ENCODE data around the gene SURF4.
"Not testable (repeated sequence)": the region's sequence is repeated elsewhere in the genome, so short reads cannot be mapped to it uniquely, and the experiment has no call there.

Gene SURF4

DNA sequence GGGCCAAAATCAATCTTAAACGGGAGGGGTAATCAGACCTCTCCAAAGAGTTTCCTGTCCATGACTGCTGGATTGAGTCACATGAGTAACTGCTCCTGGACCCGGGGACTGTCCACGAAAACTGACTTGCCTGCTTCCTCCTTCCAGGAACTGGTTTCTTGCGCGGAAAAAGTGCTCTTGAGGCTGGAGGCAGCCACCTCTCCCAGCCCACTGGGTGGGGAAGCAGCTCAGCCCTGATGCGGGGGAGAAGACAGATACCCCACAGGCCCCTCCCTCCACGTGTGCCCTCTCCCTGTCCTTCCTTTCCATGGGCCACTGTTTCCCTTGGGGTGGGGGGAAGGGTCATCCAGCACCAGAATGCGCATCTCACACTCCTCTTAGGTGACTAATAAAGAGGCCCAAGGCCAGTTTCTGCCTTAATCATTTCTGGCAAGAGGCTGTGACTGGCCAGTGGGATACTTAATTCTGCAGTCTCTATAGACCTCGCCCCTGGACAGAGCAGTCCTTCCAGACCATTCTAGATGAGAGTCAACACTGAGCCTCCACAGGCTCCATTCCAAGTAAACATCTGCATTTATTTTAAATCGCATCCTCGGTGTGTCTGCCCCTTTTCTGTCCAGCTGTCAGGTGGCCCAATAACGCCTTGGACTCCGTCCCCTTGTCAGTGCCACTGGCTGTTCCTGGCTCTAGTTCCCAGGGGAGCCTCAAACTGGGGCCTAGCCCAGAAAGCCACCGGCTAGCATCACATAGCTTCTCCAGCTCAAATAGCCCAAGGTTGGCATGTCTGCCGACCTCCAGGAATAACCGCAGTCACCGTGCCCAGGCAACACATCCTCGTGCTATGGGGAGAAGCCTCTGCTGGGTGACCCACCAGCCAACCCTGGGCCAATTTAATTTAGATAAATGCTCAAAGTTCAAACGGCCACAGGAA, 29.9 kb upstream of the SURF4 start:
- H3K4me3 ChIP-seq (ENCODE audit: low read length) = no peak overlapping the region
- no peak for TF ChIP-seq ZNF274 (IDR thresholded peaks at IDR 0.05; ENCODE audit: low read depth, low read length)

DNA sequence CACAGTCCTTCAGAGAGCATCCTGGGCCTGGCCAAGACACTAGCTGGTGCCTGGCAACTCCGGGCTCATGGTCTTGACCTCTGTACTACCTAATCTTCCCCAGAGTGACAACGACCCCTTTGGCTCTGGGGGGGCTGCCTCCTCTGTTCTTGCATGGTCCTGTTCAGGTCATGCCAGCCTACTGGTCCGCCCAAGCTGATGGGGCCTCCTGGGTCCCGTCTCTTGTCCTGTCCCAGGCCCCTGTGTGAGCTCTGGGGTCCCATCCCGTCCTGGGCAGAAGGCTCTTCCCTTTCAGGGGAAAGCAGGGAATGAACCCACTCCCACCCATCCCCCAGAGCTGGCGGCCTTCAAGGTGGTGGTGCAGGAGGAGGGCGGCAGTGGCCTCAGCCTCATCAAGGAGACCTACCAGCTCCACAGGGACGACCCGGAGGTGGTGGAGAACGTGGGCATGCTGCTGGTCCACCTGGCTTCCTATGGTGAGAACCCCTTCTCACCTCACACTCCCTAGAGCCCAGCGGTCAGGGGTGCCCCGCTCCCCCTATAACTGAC, 28.7 kb upstream of the SURF4 start:
- H3K4me3 ChIP-seq (ENCODE audit: low read length) = no peak overlapping the region
- no peak for TF ChIP-seq ZNF274 (IDR thresholded peaks at IDR 0.05; ENCODE audit: low read depth, low read length)

DNA sequence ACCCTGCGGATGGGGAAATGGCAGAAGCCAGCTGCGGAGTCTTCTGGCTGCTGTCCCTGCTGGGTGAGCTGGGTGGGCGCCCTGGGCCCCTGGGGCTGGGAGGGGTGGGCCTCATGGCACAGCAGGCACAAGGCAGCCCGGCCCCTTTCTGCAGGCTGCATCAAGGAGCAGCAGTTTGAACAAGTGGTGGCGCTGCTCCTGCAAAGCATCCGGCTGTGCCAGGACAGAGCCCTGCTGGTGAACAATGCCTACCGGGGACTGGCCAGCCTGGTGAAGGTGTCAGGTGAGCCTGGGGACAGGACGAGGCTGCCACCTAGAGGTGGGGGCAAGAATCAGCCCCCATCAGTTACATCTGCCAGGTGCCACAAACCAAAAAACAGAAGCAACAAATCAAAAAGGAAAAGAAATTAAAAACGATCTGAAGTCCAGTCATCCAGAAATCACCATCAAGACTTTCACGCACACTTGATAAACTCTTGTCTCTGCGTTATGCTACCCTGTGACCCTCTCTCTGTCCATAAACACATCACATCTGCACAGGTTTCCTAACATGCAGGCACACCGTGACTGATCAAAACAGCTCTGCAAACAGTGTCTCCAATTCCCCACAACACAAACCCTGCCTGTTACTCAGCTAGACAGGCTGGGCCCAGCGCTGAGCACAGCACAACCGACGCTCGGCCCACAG, 28.1 kb upstream of the SURF4 start:
- no peak for TF ChIP-seq ZNF274 (IDR thresholded peaks at IDR 0.05; ENCODE audit: low read depth, low read length)
- H3K4me3 ChIP-seq (ENCODE audit: low read length) = no peak overlapping the region

DNA sequence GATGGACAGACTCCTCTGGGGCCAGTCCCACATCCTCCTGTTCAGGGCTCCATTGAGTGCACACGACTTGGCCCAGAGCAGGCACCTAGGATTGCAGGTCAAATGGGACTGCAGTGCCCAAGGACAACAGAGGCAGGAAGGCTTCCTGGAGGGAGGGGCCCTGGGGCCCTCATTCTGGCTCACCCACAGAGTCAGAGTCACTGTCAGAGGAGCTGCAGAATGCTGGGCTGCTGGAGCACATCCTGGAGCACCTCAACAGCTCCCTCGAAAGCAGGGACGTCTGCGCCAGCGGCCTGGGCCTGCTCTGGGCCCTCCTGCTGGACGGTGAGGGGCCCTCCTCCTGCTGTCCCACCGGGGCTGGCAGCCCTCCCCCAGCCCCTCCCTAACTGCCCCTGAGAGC, 26.8 kb upstream of the SURF4 start:
- H3K4me3 ChIP-seq (ENCODE audit: low read length) = no peak overlapping the region
- TF ChIP-seq ZNF274 (IDR thresholded peaks at IDR 0.05; ENCODE audit: low read depth, low read length) = no peak

DNA sequence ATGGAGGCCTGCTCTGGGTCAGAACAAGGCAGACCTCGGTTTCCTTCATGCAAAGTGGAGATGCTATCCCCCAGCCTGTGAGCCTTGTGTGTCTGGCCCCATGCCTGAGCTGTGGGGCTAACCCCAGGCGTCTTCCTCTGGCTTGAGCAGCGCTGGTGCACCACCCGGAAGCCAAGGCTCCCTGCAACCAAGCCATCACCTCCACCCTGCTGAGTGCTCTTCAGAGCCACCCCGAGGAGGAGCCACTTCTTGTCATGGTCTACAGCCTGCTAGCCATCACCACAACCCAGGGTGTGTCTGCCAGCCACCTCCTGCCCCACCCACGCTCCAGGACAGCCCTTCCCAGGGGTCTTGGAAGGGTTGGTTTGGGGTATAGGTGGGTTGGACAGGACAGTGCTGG, 25.7 kb upstream of the SURF4 start:
- TF ChIP-seq ZNF274 (IDR thresholded peaks at IDR 0.05; ENCODE audit: low read depth, low read length) = no peak
- H3K4me3 ChIP-seq (ENCODE audit: low read length) = no peak overlapping the region

DNA sequence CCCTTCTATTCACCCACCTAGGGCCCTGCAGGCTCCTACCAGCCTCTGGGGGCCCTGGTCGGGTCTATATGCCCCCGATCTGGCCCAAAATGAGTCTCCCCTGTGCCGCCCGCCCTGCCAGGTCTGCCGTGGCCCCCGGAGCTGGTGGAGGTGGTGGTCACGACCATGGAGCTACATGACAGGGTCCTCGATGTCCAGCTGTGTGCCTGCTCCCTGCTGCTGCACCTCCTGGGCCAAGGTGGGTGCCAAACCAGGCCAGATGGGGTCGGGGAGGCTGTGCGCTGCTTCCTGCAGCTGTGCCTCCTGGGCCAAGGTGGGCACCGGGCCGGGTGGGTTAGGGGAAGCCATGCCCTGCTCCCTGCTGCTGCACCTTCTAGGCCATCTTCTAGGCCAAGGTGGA, 24.4 kb upstream of the SURF4 start:
- no peak overlapping the region for H3K4me3 ChIP-seq (ENCODE audit: low read length)
- TF ChIP-seq ZNF274 (IDR thresholded peaks at IDR 0.05; ENCODE audit: low read depth, low read length) = no peak

DNA sequence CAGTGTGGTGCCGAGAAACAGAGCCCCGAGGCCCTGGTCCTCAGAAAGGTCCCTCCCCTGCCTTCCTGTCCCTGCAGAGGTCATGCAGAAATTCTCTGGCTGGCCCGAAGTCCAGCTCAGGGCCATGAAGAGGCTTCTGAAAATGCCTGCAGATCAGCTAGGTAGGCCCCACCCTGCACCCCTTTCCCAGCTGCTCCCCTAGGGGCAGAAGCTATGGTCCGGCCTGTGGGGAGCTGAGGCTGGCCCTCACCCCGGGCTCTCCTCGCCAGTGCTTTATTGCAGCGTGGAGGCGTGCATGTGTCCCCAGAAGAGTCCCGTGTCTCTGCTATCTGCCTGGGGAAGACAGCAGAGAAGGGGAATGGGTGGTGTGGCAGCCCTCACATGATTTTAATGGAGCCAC, 22.0 kb upstream of the SURF4 start:
- no peak for TF ChIP-seq ZNF274 (IDR thresholded peaks at IDR 0.05; ENCODE audit: low read depth, low read length)
- H3K4me3 ChIP-seq (ENCODE audit: low read length) = no peak overlapping the region

DNA sequence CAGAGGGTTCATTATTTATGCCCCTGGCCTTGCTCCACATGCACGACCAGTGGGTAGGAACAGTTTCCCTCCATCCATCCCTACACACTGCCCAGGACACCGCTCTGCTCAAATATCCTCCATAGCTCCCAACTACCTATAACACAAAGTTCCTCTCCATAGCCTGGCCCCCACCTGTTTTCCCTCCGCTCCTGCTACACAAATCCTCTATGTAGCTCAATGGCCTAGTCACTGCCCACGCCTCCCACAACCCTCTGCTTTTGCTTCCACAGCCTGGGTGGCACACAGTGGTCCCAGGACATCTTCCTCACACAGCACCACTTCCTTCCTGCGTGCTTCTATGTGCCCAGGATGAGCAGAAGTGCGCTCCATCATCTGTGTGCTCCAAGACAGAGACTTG, 21.5 kb upstream of the SURF4 start:
- no peak overlapping the region for H3K4me3 ChIP-seq (ENCODE audit: low read length)
- no peak for TF ChIP-seq ZNF274 (IDR thresholded peaks at IDR 0.05; ENCODE audit: low read depth, low read length)

DNA sequence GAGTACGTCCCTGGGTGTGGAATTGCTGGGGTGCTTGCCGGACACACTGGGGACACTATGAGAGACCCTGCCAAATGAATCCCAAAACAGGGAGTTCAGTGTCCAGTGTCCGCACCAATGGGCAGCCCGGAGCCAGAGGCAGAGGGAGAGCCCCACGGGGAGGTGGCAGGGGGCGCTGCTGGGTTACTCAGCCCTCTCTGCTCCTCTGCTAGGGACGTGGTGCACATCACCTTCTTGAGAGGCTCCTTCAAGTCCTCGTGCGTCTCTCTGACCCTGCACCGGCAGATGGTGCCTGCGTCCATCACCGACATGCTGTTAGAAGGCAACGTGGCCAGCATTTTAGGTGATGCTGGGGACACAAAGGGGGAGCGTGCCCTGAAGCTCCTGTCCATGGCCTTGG, 21.1 kb upstream of the SURF4 start:
- no peak overlapping the region for H3K4me3 ChIP-seq (ENCODE audit: low read length)
- TF ChIP-seq ZNF274 (IDR thresholded peaks at IDR 0.05; ENCODE audit: low read depth, low read length) = no peak

DNA sequence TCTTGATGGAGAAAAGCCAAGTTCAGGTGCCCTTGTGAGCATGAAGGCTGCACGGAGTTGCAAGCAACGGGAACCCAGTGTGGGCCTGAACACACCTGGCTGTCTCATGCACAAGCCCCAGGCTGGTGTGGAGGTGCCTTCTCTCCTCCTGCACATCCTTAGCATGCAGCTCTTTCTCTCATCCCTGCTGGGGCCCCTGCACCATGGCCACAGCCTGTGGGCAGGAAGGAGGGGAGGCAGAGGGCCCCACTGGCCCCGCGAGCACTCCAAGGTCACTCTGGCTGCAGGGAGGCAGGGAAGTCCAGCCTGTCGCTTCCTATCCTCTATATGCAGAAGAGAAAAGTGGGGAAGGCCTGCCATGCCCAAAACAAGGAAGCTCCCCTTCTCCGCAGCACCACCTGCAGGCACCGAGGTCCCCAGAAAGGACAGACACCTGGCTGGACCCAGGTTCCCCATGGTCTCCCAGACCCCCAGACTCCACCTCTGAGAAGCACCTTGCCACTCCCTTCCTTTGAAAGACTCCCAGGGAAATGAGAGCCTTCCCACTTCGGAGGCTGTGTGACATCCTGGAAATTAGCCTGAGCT, 18.9 kb upstream of the SURF4 start:
- no peak for TF ChIP-seq ZNF274 (IDR thresholded peaks at IDR 0.05; ENCODE audit: low read depth, low read length)

DNA sequence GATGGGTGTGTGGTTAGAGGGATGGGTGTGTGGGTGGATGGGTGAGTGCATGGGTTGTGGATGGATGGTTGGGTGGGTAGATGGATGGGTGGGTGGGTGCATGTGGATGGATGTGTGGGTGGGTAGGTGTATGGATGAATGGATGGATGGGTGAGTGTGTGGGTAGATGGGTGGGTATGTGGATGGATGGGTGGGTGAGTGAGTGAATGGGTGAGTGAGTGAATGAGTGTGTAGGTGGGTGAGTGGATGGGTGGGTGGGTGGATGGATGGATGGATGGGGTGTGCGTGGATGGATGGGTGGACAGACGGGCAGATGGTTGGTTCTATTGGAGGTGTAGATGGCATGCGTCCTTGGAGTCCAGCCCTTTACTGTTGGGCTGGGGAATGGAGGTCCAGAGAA, 17.5 kb upstream of the SURF4 start:
- no peak overlapping the region for H3K4me3 ChIP-seq (ENCODE audit: low read length)
- no peak for TF ChIP-seq ZNF274 (IDR thresholded peaks at IDR 0.05; ENCODE audit: low read depth, low read length)

More for the DNA sequence above, 18.9 kb upstream of the SURF4 start:
- H3K4me3 ChIP-seq (ENCODE audit: low read length) = no peak overlapping the region

DNA sequence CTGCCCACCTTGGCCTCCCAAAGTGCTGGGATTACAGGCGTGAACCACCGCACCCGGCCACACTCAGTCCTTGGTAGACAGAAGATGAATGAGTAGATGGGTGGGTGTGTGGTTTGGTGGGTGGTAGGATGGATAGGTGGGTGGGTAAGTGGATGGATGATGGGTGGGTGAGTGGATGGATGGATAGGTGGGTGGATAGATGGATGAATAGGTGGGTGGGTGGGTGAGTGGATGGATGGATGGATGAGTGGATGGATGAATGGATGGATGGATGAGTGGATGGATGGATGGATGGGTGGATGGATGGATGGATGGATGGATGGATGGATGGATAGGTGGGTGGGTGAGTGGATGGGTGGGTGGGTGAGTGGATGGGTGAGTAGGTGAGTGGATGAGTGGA, 16.4 kb upstream of the SURF4 start:
- not testable (repeated sequence) for H3K4me3 ChIP-seq (ENCODE audit: low read length)

DNA sequence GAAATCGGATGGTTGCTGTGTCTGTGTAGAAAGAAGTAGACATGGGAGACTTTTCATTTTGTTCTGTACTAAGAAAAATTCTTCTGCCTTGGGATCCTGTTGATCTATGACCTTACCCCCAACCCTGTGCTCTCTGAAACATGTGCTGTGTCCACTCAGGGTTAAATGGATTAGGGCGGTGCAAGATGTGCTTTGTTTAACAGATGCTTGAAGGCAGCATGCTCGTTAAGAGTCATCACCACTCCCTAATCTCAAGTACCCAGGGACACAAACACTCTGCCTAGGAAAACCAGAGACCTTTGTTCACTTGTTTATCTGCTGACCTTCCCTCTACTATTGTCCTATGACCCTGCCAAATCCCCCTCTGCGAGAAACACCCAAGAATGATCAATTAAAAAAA, 15.6 kb upstream of the SURF4 start:
- H3K4me3 ChIP-seq (ENCODE audit: low read length) = not testable (repeated sequence)

DNA sequence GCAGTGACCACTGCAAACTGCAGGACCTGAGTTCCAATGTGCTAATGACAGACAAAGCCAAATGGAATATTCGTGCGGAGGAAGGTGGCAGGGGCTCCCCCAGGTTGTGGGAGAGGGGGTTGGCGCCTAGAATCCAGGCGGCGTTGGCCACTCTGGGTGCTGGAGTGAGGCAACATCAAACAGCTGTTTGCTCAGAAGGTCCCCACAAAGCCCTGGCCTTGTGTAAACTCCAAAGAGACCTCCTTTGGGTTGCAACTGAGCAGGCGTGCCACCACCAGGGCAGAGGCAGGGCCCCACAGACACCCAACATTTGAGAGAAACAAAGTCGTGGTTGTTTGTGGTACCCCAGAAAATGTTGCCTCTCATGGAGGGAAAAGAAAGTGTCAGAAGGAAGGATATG, 14.9 kb upstream of the SURF4 start:
- H3K4me3 ChIP-seq (ENCODE audit: low read length) = no peak overlapping the region
- no peak for TF ChIP-seq ZNF274 (IDR thresholded peaks at IDR 0.05; ENCODE audit: low read depth, low read length)

DNA sequence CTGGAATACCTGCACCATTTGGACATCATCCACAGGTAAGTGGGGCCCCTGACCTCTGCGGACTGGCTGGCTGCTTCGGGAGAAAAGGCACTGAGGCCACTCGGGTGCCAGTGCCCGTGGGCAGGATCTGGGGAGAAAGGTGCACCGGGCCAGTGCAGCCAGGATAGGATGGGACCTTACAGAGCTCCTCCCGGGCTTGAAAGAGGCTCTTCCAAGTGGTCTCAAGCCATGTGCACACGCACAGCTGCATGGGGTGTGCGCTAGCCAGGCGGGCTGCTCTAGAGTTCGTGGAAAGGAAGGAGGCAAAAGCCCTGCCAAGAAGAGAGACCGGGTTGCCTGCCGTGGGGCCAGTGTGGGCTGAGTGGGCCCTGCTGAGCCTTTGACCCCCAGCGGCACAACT, 13.7 kb upstream of the SURF4 start:
- H3K4me3 ChIP-seq (ENCODE audit: low read length) = no peak overlapping the region
- no peak for TF ChIP-seq ZNF274 (IDR thresholded peaks at IDR 0.05; ENCODE audit: low read depth, low read length)

Measured in GM08714 (cell line).